ENCODE measurements around the gene SRRD.
A peak's percentile ranks its signal among the peaks of the same experiment; 100 is the strongest.

The SRRD gene

GRCh38 chr22:26513838-26514237, 30.2 kb downstream of the SRRD start:
- Histone ChIP-seq H3K9me3 (ENCODE audit: insufficient read depth, low read length, severe bottlenecking) (no peaks in the 10 kb centered on the region), H3K4me3 (ENCODE audit: low read depth in 1 of 2, low read length in 2 of 2) (peak overlapping the region in 1 of 2 experiments; percentile 89; a peak in 1 of 4 replicates), H3K79me2 (ENCODE audit: insufficient read depth, low read length) (peaks cover 43% of the 10 kb centered on the region), H3K27ac (ENCODE audit: low read length) (no peak overlapping the region), H2AFZ (ENCODE audit: low read depth, low read length) (no peak overlapping the region), H3K9ac (ENCODE audit: low read depth, low read length) (0 out of 2 replicates have a peak overlapping the region, but pooled peaks have one; percentile 73), H3K4me1 (ENCODE audit: insufficient read depth, low read length) (peaks cover 35% of the 10 kb centered on the region), H3K27me3 (ENCODE audit: insufficient read depth, low read length, poor library complexity) (no peaks in the 10 kb centered on the region), H3K4me2 (ENCODE audit: insufficient read depth, low read length) (peak overlapping the region; percentile 100), H3K36me3 (ENCODE audit: insufficient read depth, low read length) (peaks cover 21% of the 10 kb centered on the region), H4K20me1 (ENCODE audit: insufficient read depth, low read length) (peaks cover 8% of the 10 kb centered on the region; the same call in 1 of the 2 replicates)
- DNase-seq (no peak), ATAC-seq (ENCODE audit: insufficient read depth, low read depth) (no peak)
- TF ChIP-seq CTCF (IDR thresholded peaks at IDR 0.05; ENCODE audit: borderline replicate concordance, extremely low read depth, low read length, poor library complexity, severe bottlenecking) (no peak), EZH2 (IDR thresholded peaks at IDR 0.05; ENCODE audit: borderline replicate concordance, low read depth, low read length, severe bottlenecking) (no peak)

GRCh38 chr22:26514419-26515161, 30.9 kb downstream of the SRRD start:
- H4K20me1 ChIP-seq (ENCODE audit: insufficient read depth, low read length), result peaks cover 8% of the 10 kb centered on the region; the same call in 1 of the 2 replicates
- peaks cover 35% of the 10 kb centered on the region for H3K4me1 ChIP-seq (ENCODE audit: insufficient read depth, low read length)
- TF ChIP-seq CTCF (IDR thresholded peaks at IDR 0.05; ENCODE audit: borderline replicate concordance, extremely low read depth, low read length, poor library complexity, severe bottlenecking), result no peak
- TF ChIP-seq EZH2 (IDR thresholded peaks at IDR 0.05; ENCODE audit: borderline replicate concordance, low read depth, low read length, severe bottlenecking), result no peak
- H3K36me3 ChIP-seq (ENCODE audit: insufficient read depth, low read length), result peaks cover 14% of the 10 kb centered on the region
- DNase-seq (no peak), ATAC-seq (ENCODE audit: insufficient read depth, low read depth) (no peak)
- no peak overlapping the region for H3K27ac ChIP-seq (ENCODE audit: low read length)
- H3K27me3 ChIP-seq (ENCODE audit: insufficient read depth, low read length, poor library complexity), result no peaks in the 10 kb centered on the region
- H3K9me3 ChIP-seq (ENCODE audit: insufficient read depth, low read length, severe bottlenecking), result no peaks in the 10 kb centered on the region
- H3K4me3 ChIP-seq (ENCODE audit: low read depth in 1 of 2, low read length in 2 of 2), result no peak overlapping the region
- H2AFZ ChIP-seq (ENCODE audit: low read depth, low read length), result no peak overlapping the region
- no peak overlapping the region for H3K9ac ChIP-seq (ENCODE audit: low read depth, low read length)
- peak overlapping the region; percentile 100; the same call in 1 of the 2 replicates for H3K4me2 ChIP-seq (ENCODE audit: insufficient read depth, low read length)
- peaks cover 39% of the 10 kb centered on the region for H3K79me2 ChIP-seq (ENCODE audit: insufficient read depth, low read length)

- Histone ChIP-seq H4K20me1 (ENCODE audit: insufficient read depth, low read length) (peaks cover 8% of the 10 kb centered on the region; the same call in 1 of the 2 replicates), H3K9me3 (ENCODE audit: insufficient read depth, low read length, severe bottlenecking) (no peaks in the 10 kb centered on the region), H3K4me2 (ENCODE audit: insufficient read depth, low read length) (no peak overlapping the region), H3K79me2 (ENCODE audit: insufficient read depth, low read length) (peaks cover 27% of the 10 kb centered on the region), H3K4me1 (ENCODE audit: insufficient read depth, low read length) (peaks cover 31% of the 10 kb centered on the region), H3K27me3 (ENCODE audit: insufficient read depth, low read length, poor library complexity) (no peaks in the 10 kb centered on the region), H3K9ac (ENCODE audit: low read depth, low read length) (no peak overlapping the region), H3K27ac (ENCODE audit: low read length) (no peak overlapping the region), H2AFZ (ENCODE audit: low read depth, low read length) (no peak overlapping the region), H3K36me3 (ENCODE audit: insufficient read depth, low read length) (peaks cover under 1% of the 10 kb centered on the region; the same call in 1 of the 2 replicates), H3K4me3 (ENCODE audit: low read depth in 1 of 2, low read length in 2 of 2) (no peak overlapping the region)
- no peak for DNase-seq
- no peak for TF ChIP-seq CTCF (IDR thresholded peaks at IDR 0.05; ENCODE audit: borderline replicate concordance, extremely low read depth, low read length, poor library complexity, severe bottlenecking)
- no peak for ATAC-seq (ENCODE audit: insufficient read depth, low read depth)
These were observed 32.3 kb downstream of the SRRD start for GRCh38 chr22:26515931-26516330.
